Activated CD4-positive, alpha-beta memory T cell treated with anti-CD3 and anti-CD28 coated beads for 36 hours (primary cell): Measurements from ENCODE around the gene ZBED6. TPM values are rescaled to one million over a fixed set of nuclear protein-coding genes. Genes with fewer than 3 reads are reported as not detected.

Experiments
- CTCF ChIA-PET: fragments of 350-600 bp; sonication (Branson Sonifier 250); formaldehyde crosslinking; loops from one replicate; lab custom pipeline; 2021; ENCODE audit warnings: antibody characterized with exemption, inconsistent platforms; lab: Charles Lee
- POLR2A ChIA-PET: fragments of 350-600 bp; sonication (Branson Sonifier 250); formaldehyde crosslinking; loops from one replicate; lab custom pipeline; 2021; ENCODE audit warnings: antibody characterized with exemption; lab: Charles Lee
- DNase-seq: peaks from one replicate; pipeline ENCODE4 v3.0.0-alpha.2; 2020
- H3K27ac Mint-ChIP-seq: one replicate; pipeline ENCODE4 v1.8.0; 2021; ENCODE audit warnings: mixed read lengths
- H3K27me3 Mint-ChIP-seq: one replicate; pipeline ENCODE4 v1.8.0; 2021; ENCODE audit warnings: mixed read lengths
- H3K36me3 Mint-ChIP-seq: one replicate; pipeline ENCODE4 v1.8.0; 2021; ENCODE audit warnings: mixed read lengths
- H3K4me1 Mint-ChIP-seq: one replicate; pipeline ENCODE4 v1.8.0; 2021; ENCODE audit warnings: low read depth, mixed read lengths
- H3K4me3 Mint-ChIP-seq: one replicate; pipeline ENCODE4 v1.8.0; 2021; ENCODE audit warnings: mild to moderate bottlenecking, mixed read lengths
- H3K9me3 Mint-ChIP-seq: one replicate; pipeline ENCODE4 v1.8.0; 2021; ENCODE audit warnings: mixed read lengths
- intact Hi-C: fragments of 100-400 bp; cut with micrococcal nuclease; formaldehyde crosslinking; loops from one replicate; pipeline ENCODE4 v1.15.1; 2023
- total RNA-seq, 2 experiments: library from RNA; stranded (reverse); gene quantifications; one replicate each; pipeline ENCODE4 v1.2.3, GENCODE V29; 2021

The ZBED6 gene
- total RNA-seq, 2 experiments from 2014 or later: 18.6 to 20.4 TPM

DNA sequence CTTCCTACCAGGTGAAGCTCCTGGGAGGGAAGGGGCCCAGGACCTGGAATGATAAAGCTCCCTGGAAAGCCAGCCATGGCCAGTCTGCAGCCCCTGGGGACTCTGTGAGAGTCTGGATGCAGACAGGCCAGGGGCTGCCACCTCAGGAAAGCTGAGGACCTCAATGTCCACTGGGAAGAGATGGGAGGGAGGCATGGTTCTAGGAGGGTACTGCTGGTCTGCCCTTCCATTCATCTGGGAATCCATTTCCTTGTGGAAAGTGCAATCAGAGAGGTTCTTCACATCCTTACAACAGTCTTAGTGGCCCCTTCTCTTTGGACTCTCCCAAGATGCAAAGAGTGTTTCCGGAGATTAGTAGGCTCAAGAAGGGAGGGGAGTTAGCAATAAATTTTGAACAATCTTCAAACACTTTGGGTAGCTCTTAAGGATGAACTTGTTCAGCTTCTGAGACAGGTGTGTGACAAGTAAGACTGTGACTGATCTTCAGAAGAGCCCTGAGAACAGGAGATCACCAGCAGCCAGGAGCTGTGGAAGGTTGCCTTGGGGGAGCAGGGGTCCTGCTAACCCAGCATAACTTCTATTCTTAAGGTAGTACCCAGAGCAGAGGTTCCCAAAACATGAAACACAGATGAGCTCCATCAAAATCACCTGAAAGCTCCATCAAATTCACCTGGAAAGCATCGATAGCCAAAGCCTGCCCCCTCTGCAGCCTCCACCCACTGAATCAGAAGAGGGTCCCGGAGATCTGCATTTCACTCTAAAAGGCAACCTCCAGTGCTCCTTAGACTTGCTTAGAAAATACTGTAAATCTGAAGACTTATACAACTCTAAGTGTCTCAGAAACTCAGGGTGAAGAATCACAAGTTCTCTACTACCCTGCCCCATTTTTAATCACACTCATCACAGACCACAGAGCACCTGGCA is 31.1 kb upstream of the ZBED6 start:
- DNase-seq: no peak
- ChIA-PET CTCF (interaction anchor here (0.6 to 1.9 kb wide), 6 partner anchors 62 to 424 kb away, joined by 3 to 9 read pairs (median 4); partner anchors contain the start of gene ATP2B4), POLR2A (interaction anchor here (0.5 to 2.1 kb wide), 24 partner anchors 9 to 743 kb away, joined by 3 to 18 read pairs (median 4); partner anchors contain the start of genes ATP2B4, ZBED6 and ZC3H11A)
- intact Hi-C loops: loop anchor here (1.0 to 10.0 kb wide), 10 partner anchors 10 to 480 kb away; partner anchors contain the start of genes ATP2B4, SNRPE, ZBED6 and ZC3H11A
- Mint-ChIP-seq H3K4me3 (peak overlapping the region; percentile 94), H3K4me1 (peaks cover 38% of the 10 kb centered on the region), H3K27me3 (no peaks in the 10 kb centered on the region), H3K27ac (peak overlapping the region; percentile 100), H3K36me3 (peaks cover 11% of the 10 kb centered on the region), H3K9me3 (no peaks in the 10 kb centered on the region)

DNA sequence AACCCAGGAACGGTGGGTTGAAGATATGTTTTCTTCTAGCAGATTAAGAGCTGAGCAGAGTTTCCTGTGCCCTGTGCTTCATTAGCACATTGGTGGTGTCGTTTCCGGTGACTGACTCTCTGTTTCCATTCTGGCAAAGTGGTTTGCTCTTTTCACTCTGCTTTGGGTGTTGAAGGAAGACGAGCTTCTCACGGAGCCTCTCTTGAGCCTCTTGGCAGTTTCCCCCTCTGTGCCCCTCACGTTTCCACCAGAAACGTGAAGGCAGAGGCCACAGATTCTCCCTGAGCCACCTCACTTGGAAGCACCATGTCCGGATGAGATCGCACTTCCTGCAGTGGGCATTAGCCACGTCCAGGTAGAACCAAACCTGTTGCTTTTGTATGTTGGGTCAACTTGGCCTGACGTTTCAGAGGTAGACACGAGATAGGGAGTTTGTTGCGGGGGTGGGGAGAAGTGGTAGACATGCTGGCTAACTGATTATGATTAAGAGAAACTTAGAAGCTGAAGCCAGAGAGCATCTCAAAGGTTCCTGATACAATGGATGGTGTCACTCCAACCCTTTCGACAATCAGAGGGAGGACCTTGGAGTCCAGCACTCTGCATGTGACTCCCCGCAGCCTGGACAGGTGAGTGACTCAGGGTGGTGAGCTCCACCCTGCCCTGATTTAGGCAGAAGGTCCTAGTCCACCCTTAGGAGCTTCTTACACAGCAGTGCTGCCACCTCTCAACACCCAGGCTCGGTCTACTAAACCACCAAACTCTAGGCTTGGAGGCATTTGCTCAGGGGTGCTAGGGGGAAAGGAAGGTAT is 30.2 kb upstream of the ZBED6 start, which contains the start of gene LAX1:
TSS of gene LAX1 (plus strand) at position 155 of the 809 bp plus-strand sequence. CDS start at position 538, 383 bp downstream.
- CTCF ChIA-PET: interaction anchor here (0.6 to 1.9 kb wide), 8 partner anchors 63 to 498 kb away, joined by 3 to 9 read pairs (median 4); partner anchors contain the start of gene ATP2B4
- Mint-ChIP-seq H3K27me3 (no peaks in the 10 kb centered on the region), H3K27ac (peak within 1 kb of the TSS; percentile 100), H3K4me3 (peak within 1 kb of the TSS; percentile 94), H3K4me1 (peaks cover 40% of the 10 kb centered on the region), H3K9me3 (no peaks in the 10 kb centered on the region), H3K36me3 (peaks cover 12% of the 10 kb centered on the region)
- POLR2A ChIA-PET: interaction anchor here (0.5 to 2.1 kb wide), 27 partner anchors 9 to 742 kb away, joined by 3 to 18 read pairs (median 4); partner anchors contain the start of genes ATP2B4, ZBED6 and ZC3H11A
- peak; percentile 90 for DNase-seq
- intact Hi-C loops: loop anchor here (1.0 to 10.0 kb wide), 10 partner anchors 11 to 480 kb away; partner anchors contain the start of genes ATP2B4, SNRPE, ZBED6 and ZC3H11A

DNA sequence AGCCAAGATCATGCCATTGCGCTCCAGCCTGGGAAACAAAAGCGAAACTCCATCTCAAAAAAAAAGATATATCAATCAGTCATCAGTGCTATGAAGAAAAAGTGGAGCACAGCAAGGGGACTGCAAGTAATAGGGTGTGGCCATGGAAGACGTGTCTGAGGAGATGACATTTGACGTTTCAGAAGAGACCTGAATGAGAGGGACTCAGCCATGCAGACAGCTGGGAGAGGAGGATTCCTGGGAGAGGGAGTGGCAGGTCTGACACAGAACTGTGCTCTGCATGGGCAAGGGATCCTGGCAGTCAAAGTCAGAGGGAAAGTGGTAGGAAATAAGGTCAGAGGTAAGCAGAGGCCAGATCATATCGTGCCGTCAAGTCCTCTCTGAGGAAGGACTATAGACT is 27.2 kb upstream of the ZBED6 start:
- Mint-ChIP-seq H3K27me3 (no peaks in the 10 kb centered on the region), H3K4me3 (no peak overlapping the region), H3K9me3 (no peaks in the 10 kb centered on the region), H3K4me1 (peaks cover 31% of the 10 kb centered on the region), H3K36me3 (peaks cover 28% of the 10 kb centered on the region), H3K27ac (peak overlapping the region; percentile 74)
- POLR2A ChIA-PET: no interaction called here
- intact Hi-C loops: loop anchor here (5.0 to 10.0 kb wide), 4 partner anchors 36 to 483 kb away; no protein-coding TSS in a partner anchor
- CTCF ChIA-PET: no interaction called here
- peak; percentile 28 for DNase-seq

DNA sequence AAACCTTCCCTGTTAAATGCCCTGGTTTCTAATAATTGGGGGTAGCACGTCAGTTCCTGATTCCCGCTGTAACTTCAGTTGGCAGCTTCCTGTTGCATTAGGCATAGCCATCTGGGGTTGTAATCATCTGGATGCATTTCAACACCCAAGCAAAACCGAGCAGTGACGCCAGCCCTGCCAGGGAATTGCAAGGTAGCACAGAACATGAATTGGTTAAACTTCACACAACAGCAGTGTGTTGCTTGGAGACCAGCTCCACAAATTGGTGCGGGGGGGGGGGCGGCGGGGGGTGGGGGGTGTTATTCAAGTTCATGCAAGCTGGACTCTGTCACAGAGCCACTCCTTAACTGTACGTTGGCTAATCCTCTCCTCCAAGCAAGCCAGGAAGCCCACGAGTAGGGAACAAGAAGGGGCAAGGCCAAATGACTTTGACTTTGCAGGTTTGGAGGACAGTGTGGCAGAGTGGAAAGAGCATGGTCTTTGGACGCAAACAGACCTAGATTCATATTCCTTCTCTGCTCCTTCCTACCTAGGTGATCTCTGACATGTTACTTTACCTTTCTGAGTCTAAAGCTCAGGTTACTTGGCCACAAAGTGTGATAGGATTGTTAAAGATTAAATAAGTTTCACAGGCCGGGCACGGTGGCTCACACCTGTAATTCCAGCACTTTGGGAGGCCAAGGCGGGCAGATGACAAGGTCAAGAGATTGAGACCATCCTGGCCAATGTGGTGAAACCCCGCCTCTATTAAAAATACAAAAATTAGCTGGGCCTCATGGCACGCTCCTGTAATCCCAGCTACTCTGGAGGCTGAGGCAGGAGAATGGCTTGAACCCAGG is 25.7 kb upstream of the ZBED6 start:
- H3K4me1 Mint-ChIP-seq: peaks cover 17% of the 10 kb centered on the region
- no peaks in the 10 kb centered on the region for H3K9me3 Mint-ChIP-seq
- no peak overlapping the region for H3K27ac Mint-ChIP-seq
- ChIA-PET CTCF (no interaction called here), POLR2A (no interaction called here)
- no peak for DNase-seq
- H3K36me3 Mint-ChIP-seq: peaks cover 37% of the 10 kb centered on the region
- intact Hi-C loops: loop anchor here (5.0 to 10.0 kb wide), 4 partner anchors 37 to 485 kb away; no protein-coding TSS in a partner anchor
- no peak overlapping the region for H3K4me3 Mint-ChIP-seq
- H3K27me3 Mint-ChIP-seq: no peaks in the 10 kb centered on the region

DNA sequence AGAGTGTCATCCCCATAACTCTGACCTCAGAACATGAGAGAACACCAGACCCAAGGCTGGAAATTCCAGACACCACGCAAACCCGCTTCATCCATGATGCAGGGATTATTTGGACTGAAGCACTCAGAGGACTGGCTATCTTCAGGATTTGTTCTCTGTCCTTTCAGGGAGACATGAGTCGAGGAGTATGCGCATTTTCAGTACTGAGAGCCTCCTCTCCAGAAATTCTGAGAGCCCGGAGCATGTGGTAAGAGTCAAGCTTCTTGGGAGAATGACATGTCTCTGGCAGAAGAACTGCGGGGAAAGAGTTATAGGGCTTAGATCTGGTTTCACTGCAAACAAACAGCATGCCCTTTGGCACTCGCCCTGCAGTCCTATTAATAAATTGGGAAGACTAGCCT is 23.5 kb upstream of the ZBED6 start:
- ChIA-PET CTCF (interaction anchor here (0.5 kb wide), 1 partner anchor 35 kb away, joined by 3 read pairs; no protein-coding TSS in a partner anchor), POLR2A (no interaction called here)
- Mint-ChIP-seq H3K4me3 (no peak overlapping the region), H3K36me3 (peaks cover 45% of the 10 kb centered on the region), H3K27me3 (no peaks in the 10 kb centered on the region), H3K9me3 (no peaks in the 10 kb centered on the region), H3K27ac (no peak overlapping the region), H3K4me1 (peaks cover 19% of the 10 kb centered on the region)
- no peak for DNase-seq
- intact Hi-C loops: no loop called here

DNA sequence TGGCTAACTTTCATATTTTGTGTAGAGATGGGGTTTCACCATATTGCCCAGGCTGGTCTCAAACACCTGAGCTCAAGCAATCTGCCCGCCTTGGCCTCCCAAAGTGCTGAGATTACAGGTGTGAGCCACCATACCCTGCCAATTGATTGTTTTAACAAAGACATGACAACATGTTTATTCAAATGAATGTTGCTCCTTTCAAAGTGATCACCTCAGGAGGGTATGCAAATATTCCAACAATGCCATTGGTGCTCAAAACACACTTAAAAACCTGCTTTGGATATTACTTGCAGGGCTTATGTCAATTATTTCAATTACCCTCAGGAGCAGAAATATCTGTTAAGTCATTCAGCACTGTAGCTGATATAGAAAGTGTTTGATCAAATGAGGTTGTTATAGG is 22.6 kb upstream of the ZBED6 start:
- Mint-ChIP-seq H3K27me3 (no peaks in the 10 kb centered on the region), H3K4me1 (peaks cover 16% of the 10 kb centered on the region), H3K27ac (no peak overlapping the region), H3K36me3 (peaks cover 45% of the 10 kb centered on the region), H3K4me3 (no peak overlapping the region), H3K9me3 (no peaks in the 10 kb centered on the region)
- intact Hi-C loops: no loop called here
- DNase-seq: no peak
- ChIA-PET CTCF (no interaction called here), POLR2A (no interaction called here)

DNA sequence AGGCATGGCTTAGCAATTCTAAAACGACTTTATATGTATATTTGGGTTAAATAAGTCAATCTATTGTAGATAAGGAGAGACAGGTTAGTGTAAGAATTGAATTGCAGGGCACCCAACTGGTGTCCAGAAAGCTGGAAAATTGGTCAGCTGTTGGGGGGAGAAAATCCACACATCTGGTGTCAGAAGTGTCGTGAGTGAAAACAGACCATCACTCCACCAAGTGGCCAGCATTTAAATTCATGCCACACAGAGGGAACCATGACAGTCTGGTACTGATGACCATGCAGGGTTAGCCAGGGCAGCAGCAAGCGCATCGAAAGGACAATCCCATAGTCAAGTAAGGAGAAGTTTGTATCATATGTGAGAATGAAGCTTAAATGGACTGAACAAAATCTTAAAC is 18.8 kb upstream of the ZBED6 start:
- no peaks in the 10 kb centered on the region for H3K27me3 Mint-ChIP-seq
- intact Hi-C loops: no loop called here
- DNase-seq: no peak
- no peak overlapping the region for H3K4me3 Mint-ChIP-seq
- CTCF ChIA-PET: no interaction called here
- no peaks in the 10 kb centered on the region for H3K9me3 Mint-ChIP-seq
- POLR2A ChIA-PET: interaction anchor here (1.2 to 1.6 kb wide), 2 partner anchors 11 to 124 kb away, joined by 3 to 4 read pairs; partner anchors contain the start of gene LAX1
- peaks cover 33% of the 10 kb centered on the region for H3K36me3 Mint-ChIP-seq
- peaks cover 5% of the 10 kb centered on the region for H3K4me1 Mint-ChIP-seq
- H3K27ac Mint-ChIP-seq: peak overlapping the region; percentile 35

DNA sequence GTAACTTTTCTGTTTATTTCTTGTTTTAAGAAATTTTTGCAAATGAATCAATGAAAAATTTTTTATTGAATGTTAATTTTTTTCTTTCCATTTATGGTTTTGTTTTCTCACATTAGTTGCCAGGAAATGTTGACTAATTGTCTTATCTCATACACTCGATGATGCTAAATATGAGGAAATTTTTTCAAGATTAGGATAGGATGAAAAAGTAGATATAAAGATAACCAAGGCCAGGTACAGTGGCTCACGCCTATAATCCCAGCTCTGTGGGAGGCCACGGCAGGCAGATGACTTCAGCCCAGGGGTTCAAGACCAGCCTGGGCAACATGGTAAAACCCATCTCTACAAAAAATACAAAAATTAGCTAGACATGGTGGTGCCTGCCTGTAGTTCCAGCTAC is 17.8 kb upstream of the ZBED6 start:
- H3K36me3 Mint-ChIP-seq: peaks cover 27% of the 10 kb centered on the region
- no peaks in the 10 kb centered on the region for H3K9me3 Mint-ChIP-seq
- peaks cover 5% of the 10 kb centered on the region for H3K4me1 Mint-ChIP-seq
- POLR2A ChIA-PET: interaction anchor here (1.2 to 1.6 kb wide), 2 partner anchors 12 to 125 kb away, joined by 3 to 4 read pairs; partner anchors contain the start of gene LAX1
- no peaks in the 10 kb centered on the region for H3K27me3 Mint-ChIP-seq
- no peak overlapping the region for H3K4me3 Mint-ChIP-seq
- DNase-seq: no peak
- no peak overlapping the region for H3K27ac Mint-ChIP-seq
- CTCF ChIA-PET: no interaction called here
- intact Hi-C loops: no loop called here

DNA sequence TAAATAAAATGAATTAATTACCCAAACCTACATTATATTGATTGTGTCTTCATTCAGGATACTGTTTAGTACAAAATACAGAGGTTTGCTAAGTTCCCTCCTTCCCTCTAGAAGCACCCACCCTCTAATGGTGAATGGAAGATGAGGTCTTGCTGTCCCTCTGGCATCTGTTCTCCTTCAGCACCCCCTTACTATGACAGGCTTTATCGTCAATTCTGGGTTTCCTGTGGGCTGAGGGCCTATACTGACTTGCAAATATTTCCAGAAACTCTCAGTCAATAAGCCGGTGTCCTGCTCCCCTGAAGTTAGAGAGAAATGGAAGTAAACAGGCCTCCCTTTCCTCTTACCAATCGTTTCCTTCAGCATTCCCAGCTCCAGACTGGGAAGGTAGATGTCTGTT is 17.3 kb upstream of the ZBED6 start:
- no peak for DNase-seq
- no peaks in the 10 kb centered on the region for H3K9me3 Mint-ChIP-seq
- ChIA-PET CTCF (no interaction called here), POLR2A (interaction anchor here (1.6 kb wide), 1 partner anchor 13 kb away, joined by 4 read pairs; the partner anchor contains the start of gene LAX1)
- H3K27me3 Mint-ChIP-seq: no peaks in the 10 kb centered on the region
- H3K4me1 Mint-ChIP-seq: peaks cover 5% of the 10 kb centered on the region
- peak overlapping the region; percentile 8 for H3K27ac Mint-ChIP-seq
- peaks cover 24% of the 10 kb centered on the region for H3K36me3 Mint-ChIP-seq
- intact Hi-C loops: no loop called here
- H3K4me3 Mint-ChIP-seq: no peak overlapping the region

DNA sequence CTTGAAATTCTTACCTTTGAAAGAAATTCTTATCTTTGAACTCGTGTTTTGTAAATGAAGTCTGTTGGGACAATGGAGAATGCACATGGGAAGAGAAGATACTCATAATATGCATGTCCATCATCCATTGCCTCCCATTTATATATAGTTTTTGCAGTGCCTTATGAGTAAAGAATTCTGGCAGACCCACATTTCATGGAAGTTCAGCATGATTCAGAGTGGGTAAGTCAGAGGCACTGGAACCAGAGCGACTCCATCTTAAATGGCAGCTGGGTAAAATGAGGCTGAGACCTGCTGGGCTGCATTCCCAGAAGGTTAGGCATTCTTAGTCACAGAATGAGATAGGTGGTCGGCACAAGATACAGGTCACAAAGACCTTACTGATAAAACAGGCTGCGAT is 16.6 kb upstream of the ZBED6 start:
- POLR2A ChIA-PET: no interaction called here
- no peak for DNase-seq
- peaks cover 5% of the 10 kb centered on the region for H3K4me1 Mint-ChIP-seq
- no peaks in the 10 kb centered on the region for H3K27me3 Mint-ChIP-seq
- H3K36me3 Mint-ChIP-seq: peaks cover 23% of the 10 kb centered on the region
- no peak overlapping the region for H3K27ac Mint-ChIP-seq
- intact Hi-C loops: no loop called here
- H3K4me3 Mint-ChIP-seq: no peak overlapping the region
- H3K9me3 Mint-ChIP-seq: no peaks in the 10 kb centered on the region
- CTCF ChIA-PET: no interaction called here

DNA sequence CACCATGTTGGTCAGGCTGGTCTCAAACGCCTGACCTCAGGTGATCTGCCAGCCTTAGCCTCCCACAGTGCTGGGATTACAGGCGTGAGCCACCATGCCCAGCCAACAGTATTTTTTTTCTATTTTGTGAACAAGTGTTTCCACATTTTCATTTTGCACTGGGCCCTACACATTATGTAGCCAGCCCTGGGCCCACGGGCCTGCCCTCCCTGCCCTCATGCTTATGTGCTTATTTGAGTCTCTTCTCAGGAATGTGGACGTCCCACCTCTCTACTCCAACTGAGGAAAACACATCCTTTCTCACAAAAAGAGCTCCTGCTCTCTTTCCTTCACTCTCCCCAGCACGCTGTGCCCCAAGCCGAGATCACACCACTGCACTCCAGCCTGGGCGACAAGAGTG is 13.5 kb upstream of the ZBED6 start:
- Mint-ChIP-seq H3K36me3 (no peaks in the 10 kb centered on the region), H3K27ac (no peak overlapping the region), H3K27me3 (no peaks in the 10 kb centered on the region), H3K4me3 (no peak overlapping the region), H3K9me3 (no peaks in the 10 kb centered on the region), H3K4me1 (no peaks in the 10 kb centered on the region)
- ChIA-PET POLR2A (no interaction called here), CTCF (no interaction called here)
- no peak for DNase-seq
- intact Hi-C loops: no loop called here
